Activated CD4-positive, CD25-positive, alpha-beta regulatory T cell treated with anti-CD3 and anti-CD28 coated beads, Interleukin-2, amount 50 U/mL, for 72 hours (primary cell): ENCODE data around the gene DRC7.

ENCODE experiments used
- DNase-seq: peaks from one replicate; pipeline ENCODE4 v3.0.0; 2021

The DRC7 gene

GRCh38 chr16:57679016-57679415 lies 15.6 kb upstream of the DRC7 start:
- DNase-seq, result no peak

DNA sequence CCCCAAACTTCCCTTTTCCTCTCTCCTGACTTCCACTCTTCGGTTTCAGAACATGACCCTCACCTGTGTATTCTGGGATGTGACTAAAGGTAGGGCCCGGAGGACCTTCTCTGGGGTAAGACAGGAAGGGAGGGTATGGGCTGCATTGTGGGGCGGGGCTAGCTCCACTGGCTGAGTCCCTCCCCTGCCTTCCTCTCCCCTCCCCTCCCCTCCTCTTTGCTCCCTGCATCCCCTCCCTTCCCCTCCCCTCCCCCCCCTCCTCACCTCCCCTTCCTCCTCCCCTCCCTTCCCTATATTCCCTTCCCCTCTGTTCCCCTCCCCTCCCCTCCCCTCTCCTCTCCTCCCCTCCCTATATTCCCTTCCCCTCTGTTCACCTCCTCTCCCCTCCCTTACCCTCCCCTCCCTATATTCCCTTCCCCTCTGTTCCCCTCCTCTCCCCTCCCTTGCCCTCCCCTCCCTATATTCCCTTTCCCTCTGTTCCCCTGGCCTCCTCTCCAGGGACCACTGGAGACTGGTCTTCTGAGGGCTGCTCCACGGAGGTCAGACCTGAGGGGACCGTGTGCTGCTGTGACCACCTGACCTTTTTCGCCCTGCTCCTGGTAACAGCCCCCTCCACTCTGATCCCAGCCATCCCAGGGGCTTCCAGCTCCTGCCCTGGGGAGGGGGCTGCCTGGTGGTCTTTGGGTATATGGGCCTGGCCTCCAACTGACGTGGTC lies 14.7 kb upstream of the DRC7 start:
- DNase-seq, result no peak

GRCh38 chr16:57680842-57681375 lies 13.7 kb upstream of the DRC7 start:
- no peak for DNase-seq

- no peak for DNase-seq
These were observed 12.5 kb upstream of the DRC7 start for GRCh38 chr16:57681950-57682728.

DNA sequence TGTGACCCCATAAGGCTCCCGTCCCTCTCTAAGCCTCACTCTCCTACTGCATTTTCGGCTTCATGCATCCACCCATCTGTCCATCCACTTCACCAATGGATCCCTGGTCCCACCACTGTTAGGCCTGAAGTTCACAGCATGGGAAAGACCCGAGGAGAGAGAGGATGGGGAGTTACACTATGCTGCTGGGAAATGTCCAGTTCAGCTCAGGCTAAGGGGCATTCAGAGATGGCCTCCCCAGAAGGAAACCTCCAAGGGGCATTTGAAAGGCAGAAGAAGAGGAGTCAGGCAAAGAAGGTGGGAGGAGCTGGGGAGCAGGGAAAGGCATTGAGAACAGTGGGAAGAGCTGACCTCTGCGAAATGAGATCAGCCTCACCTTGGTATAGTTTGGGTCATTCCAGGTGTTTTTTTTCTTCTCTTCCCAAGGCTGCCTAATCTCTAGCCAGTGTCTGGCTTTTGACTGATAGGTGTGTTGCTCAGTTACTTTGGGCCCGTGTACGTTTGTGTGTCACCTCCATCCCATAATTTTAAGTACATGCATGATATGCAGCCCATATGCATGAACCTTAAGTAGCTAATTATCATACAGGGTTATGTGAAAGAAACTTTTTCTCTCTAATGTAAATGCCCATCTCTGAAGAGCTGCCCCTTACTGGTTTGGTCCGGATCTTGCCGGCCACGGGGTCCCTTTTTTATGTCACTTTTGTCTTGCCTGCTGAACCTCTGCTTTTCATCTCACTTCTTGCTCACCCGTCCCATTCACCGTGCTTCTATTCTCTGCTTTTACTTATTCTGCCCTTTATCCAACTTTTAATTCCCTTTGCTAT lies 11.6 kb upstream of the DRC7 start:
- no peak for DNase-seq

GRCh38 chr16:57683636-57684545 lies 10.7 kb upstream of the DRC7 start:
- no peak for DNase-seq

DNA sequence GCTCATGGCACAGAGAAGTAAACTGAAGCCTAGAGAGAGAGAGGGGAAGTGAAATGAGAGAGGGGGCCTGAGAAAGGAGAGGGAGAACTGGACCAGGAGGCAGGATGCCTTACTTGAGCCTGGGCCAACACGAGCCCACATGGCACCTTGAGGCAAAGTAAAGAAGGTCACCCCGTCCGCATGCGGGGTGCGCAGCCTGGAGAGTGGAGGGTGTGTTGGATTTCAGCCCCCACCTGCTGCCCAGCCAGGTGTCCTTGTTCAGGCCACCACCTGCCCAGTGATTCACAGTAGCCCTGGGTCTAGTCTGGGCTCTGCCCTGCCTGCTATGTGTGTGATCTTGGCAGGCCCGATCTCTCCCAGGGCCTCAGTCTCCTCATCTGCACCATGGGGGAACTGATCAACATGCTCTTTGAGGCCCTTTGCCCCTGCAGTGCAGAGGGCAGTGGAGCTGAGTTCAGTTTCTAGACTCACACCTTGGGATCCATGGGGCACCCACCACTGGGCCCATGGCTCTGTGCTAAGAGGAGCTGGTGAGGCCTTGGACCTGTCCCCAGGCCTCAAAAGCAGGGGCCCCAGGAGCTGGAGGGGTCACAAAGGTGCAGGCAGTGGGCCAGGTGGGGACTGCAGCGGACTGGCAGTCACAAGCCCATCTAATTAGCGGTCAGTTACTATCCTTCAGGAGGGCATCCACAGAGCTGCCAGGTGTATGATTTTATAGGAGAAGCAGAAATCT lies 9.8 kb upstream of the DRC7 start:
- DNase-seq, result no peak

DNA sequence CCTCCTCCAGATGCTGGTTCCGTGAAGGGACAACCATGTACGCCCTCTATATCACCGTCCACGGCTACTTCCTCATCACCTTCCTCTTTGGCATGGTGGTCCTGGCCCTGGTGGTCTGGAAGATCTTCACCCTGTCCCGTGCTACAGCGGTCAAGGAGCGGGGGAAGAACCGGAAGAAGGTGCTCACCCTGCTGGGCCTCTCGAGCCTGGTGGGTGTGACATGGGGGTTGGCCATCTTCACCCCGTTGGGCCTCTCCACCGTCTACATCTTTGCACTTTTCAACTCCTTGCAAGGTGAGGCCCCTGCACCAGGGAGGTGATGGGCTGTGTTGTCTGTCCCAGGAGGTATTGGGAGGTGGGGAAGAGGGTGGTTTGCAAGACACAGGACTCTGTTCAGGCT lies 9.0 kb upstream of the DRC7 start:
- no peak for DNase-seq

DNA sequence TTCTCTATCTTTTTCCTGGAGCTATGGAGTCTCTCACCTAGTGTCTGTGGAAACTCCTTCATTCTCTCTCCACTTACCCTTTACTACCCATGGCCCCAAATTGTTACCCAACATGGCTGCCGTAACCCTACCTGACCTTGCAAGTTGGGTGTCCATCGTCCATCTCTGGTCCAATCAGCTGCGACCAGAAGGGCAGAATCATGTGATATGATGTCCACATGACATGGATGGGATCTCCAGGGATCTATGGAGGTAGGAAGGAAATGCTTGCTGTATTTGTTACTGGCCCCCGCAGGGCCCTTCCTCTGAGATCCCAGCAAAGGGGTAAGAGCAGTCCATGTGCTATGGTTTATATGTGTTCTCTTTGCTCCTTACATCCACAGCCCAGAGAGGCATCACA lies 8.0 kb upstream of the DRC7 start:
- DNase-seq, result no peak

DNA sequence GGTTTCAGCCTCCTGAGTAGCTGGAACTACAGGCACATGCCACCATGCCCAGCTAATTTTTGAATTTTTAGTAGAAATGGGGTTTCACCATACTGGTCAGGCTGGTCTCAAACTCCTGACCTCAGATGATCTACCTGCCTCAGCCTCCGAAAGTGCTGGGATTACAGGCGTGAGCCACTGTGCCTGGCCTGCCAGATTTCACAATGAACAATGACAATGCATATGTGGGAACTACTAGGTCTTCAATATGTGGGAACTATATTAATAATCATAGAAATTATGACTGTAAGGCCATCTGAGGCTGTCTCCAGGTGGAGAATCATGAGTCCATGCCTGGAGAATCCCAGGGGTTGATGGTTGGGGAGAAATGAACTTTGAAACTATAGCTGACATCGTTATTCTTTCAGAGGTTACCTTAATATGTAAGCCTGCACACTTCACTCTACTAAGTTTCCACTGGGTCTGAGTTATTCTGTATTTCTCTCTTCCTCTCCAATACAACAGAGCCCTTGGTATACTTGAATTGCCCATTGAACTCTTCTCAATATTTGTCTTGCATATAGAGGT lies 7.2 kb upstream of the DRC7 start:
- DNase-seq, result no peak

- DNase-seq, result no peak
These were observed 6.1 kb upstream of the DRC7 start for GRCh38 chr16:57688487-57688986.

GRCh38 chr16:57688987-57689761 lies 5.4 kb upstream of the DRC7 start:
- DNase-seq, result no peak

- DNase-seq, result no peak
These were observed 4.6 kb upstream of the DRC7 start for GRCh38 chr16:57689762-57690558.

- DNase-seq, result no peak
These were observed 3.7 kb upstream of the DRC7 start for GRCh38 chr16:57690782-57691471.

DNA sequence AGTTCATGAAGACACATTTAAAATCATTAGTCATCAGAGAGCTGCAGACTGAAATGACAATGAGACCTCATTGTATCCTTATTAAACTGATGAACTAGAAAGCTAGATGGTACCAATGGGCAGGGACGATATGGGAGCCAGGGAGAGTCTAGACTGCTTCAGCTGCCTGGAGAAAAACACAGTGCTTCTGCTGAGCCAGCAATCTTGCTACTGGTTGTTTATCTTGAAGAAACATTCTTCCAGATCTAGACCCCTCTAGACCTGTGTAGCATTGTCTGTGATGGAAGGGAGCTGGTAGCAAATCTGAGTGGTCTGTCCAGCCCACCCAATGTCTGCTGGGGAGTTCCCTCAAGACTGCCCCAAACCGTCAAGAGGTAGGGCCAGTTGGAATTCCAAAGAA lies 2.0 kb upstream of the DRC7 start:
- no peak for DNase-seq

- no peak for DNase-seq
These were observed 1.1 kb upstream of the DRC7 start for GRCh38 chr16:57693550-57693949.

GRCh38 chr16:57694231-57694724 lies 328 bp upstream of the DRC7 start:
- no peak for DNase-seq

DNA sequence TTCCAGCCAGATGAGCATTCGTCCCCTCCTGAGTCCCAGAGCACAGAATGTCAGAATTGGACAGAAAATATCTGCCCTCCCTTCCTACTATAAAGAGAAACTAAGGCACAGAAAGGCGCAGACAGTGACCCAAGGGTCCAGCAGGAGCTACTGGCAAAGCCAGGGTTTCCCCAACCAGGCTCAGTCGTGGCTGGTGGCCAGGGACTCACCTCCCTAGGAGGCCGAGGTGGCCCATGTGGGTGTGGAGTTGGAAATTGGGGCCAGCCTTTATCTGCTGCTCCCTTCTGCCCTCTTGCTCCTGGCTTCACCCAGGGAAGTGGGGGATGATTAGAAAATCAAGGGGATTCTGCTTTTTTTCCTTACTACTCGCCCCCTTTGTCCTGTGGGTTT lies 1.1 kb downstream of the DRC7 start:
- no peak for DNase-seq

- DNase-seq, result no peak
These were observed 1.6 kb downstream of the DRC7 start for GRCh38 chr16:57696240-57696639.
